ENCODE measurements around the gene ZNF423.

The ZNF423 gene

GRCh38 chr16:49849754-49850108 is 6.2 kb downstream of the ZNF423 start:
- no peak overlapping the region for H3K27ac ChIP-seq
- no peaks in the 10 kb centered on the region for H3K9me3 ChIP-seq (ENCODE audit: control insufficient read depth, low read length)
- no peak overlapping the region for H3K9ac ChIP-seq
- H2AFZ ChIP-seq = no peak overlapping the region
- H3K79me2 ChIP-seq = peaks cover 8% of the 10 kb centered on the region
- no peak overlapping the region for H3K4me3 ChIP-seq (ENCODE audit: low read depth, low read length)
- no peak overlapping the region for H3K4me2 ChIP-seq (ENCODE audit: low read length)
- no peaks in the 10 kb centered on the region for H3K36me3 ChIP-seq (ENCODE audit: control insufficient read depth, insufficient read depth, low read length)
- TF ChIP-seq, protein P1, sequence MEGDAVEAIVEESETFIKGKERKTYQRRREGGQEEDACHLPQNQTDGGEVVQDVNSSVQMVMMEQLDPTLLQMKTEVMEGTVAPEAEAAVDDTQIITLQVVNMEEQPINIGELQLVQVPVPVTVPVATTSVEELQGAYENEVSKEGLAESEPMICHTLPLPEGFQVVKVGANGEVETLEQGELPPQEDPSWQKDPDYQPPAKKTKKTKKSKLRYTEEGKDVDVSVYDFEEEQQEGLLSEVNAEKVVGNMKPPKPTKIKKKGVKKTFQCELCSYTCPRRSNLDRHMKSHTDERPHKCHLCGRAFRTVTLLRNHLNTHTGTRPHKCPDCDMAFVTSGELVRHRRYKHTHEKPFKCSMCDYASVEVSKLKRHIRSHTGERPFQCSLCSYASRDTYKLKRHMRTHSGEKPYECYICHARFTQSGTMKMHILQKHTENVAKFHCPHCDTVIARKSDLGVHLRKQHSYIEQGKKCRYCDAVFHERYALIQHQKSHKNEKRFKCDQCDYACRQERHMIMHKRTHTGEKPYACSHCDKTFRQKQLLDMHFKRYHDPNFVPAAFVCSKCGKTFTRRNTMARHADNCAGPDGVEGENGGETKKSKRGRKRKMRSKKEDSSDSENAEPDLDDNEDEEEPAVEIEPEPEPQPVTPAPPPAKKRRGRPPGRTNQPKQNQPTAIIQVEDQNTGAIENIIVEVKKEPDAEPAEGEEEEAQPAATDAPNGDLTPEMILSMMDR (IDR thresholded peaks at IDR 0.05) = no peak
- no peaks in the 10 kb centered on the region for H3K27me3 ChIP-seq (ENCODE audit: control insufficient read depth, insufficient read depth, low read length)
- no peaks in the 10 kb centered on the region for H3K4me1 ChIP-seq

DNA sequence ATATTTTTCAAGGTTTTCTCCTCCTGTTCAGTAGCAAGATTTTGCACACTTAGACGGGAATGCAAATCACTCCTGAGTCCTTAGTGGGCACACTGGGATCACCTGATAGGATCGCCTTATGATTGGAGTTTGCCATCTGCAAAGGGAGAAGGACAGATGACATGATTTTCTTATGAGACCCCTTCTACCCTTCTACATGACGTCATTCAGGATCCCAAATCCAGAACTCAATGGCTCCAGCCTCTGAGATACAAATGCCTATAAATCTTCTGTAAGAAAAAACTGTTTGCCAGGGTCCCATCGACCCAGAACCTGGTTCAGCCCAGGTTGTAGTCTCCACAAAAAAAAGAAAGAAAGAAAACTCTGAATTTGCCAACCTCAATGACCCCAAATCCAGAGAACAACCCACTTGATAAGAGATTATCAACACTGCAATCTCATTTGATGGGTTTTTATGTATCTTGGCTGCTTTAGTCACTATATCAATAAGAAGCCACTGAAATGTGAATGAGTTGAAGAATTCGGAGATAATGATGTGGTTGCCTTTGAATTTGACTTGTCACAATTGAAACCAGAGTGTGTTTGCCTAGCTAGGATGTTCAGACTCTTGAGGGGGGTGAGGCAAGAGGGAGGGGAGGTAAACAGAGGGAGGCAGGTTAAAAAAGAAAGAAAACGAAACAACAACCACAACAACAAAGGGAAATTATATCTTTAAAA is 6.7 kb downstream of the ZNF423 start:
- no peak overlapping the region for H3K4me2 ChIP-seq (ENCODE audit: low read length)
- TF ChIP-seq, protein P1 (IDR thresholded peaks at IDR 0.05) = no peak
- H3K9me3 ChIP-seq (ENCODE audit: control insufficient read depth, low read length) = no peaks in the 10 kb centered on the region
- peaks cover 11% of the 10 kb centered on the region for H3K79me2 ChIP-seq
- no peak overlapping the region for H3K4me3 ChIP-seq (ENCODE audit: low read depth, low read length)
- no peaks in the 10 kb centered on the region for H3K36me3 ChIP-seq (ENCODE audit: control insufficient read depth, insufficient read depth, low read length)
- H3K27ac ChIP-seq = no peak overlapping the region
- no peaks in the 10 kb centered on the region for H3K27me3 ChIP-seq (ENCODE audit: control insufficient read depth, insufficient read depth, low read length)
- no peaks in the 10 kb centered on the region for H3K4me1 ChIP-seq
- no peak overlapping the region for H3K9ac ChIP-seq
- H2AFZ ChIP-seq = no peak overlapping the region

GRCh38 chr16:49848530-49848929 is 7.4 kb downstream of the ZNF423 start:
- H3K4me2 ChIP-seq (ENCODE audit: low read length) = no peak overlapping the region
- H3K9me3 ChIP-seq (ENCODE audit: control insufficient read depth, low read length) = no peaks in the 10 kb centered on the region
- TF ChIP-seq, protein P1 (IDR thresholded peaks at IDR 0.05) = no peak
- no peak overlapping the region for H3K27ac ChIP-seq
- H3K36me3 ChIP-seq (ENCODE audit: control insufficient read depth, insufficient read depth, low read length) = no peaks in the 10 kb centered on the region
- H3K4me1 ChIP-seq = no peaks in the 10 kb centered on the region
- no peak overlapping the region for H3K9ac ChIP-seq
- peaks cover 11% of the 10 kb centered on the region for H3K79me2 ChIP-seq
- H2AFZ ChIP-seq = no peak overlapping the region
- H3K4me3 ChIP-seq (ENCODE audit: low read depth, low read length) = no peak overlapping the region
- H3K27me3 ChIP-seq (ENCODE audit: control insufficient read depth, insufficient read depth, low read length) = no peaks in the 10 kb centered on the region

DNA sequence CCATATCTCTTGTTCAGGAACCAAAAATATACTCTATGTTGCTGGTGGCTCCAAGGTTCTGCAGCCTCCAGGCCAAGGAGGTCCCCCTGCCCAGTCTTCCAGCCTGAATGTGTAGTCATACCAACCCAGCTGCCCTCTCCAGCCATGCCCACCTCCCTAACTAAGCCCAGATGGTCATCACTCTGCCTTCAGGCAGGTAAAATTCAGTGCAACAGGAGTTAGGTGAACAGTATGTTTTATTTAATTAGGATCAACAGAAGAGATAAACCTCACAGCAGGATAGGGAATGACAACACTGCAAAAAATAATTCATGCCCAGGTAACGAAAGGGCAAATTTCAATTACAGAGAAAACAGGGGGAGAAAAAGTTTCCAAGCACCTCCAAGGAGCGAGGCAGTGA is 9.1 kb downstream of the ZNF423 start:
- Histone ChIP-seq H3K27ac (no peak overlapping the region), H3K4me3 (ENCODE audit: low read depth, low read length) (no peak overlapping the region), H3K4me2 (ENCODE audit: low read length) (no peak overlapping the region), H3K27me3 (ENCODE audit: control insufficient read depth, insufficient read depth, low read length) (no peaks in the 10 kb centered on the region), H3K4me1 (peaks cover 3% of the 10 kb centered on the region), H3K36me3 (ENCODE audit: control insufficient read depth, insufficient read depth, low read length) (no peaks in the 10 kb centered on the region), H2AFZ (no peak overlapping the region), H3K9ac (no peak overlapping the region), H3K9me3 (ENCODE audit: control insufficient read depth, low read length) (no peaks in the 10 kb centered on the region), H3K79me2 (peaks cover 11% of the 10 kb centered on the region)
- TF ChIP-seq, protein P1 (IDR thresholded peaks at IDR 0.05) = no peak

- TF ChIP-seq, protein P1 (IDR thresholded peaks at IDR 0.05) = no peak
- Histone ChIP-seq H3K36me3 (ENCODE audit: control insufficient read depth, insufficient read depth, low read length) (no peaks in the 10 kb centered on the region), H3K4me2 (ENCODE audit: low read length) (no peak overlapping the region), H3K9me3 (ENCODE audit: control insufficient read depth, low read length) (no peaks in the 10 kb centered on the region), H3K27ac (no peak overlapping the region), H3K27me3 (ENCODE audit: control insufficient read depth, insufficient read depth, low read length) (no peaks in the 10 kb centered on the region), H3K4me3 (ENCODE audit: low read depth, low read length) (no peak overlapping the region), H2AFZ (no peak overlapping the region), H3K4me1 (peaks cover 3% of the 10 kb centered on the region), H3K9ac (no peak overlapping the region), H3K79me2 (peaks cover 12% of the 10 kb centered on the region)
Observed at GRCh38 chr16:49844359-49844758, 11.6 kb downstream of the ZNF423 start.
